K562 (cell line): Measurements from ENCODE around the gene ATXN1. TPM values are rescaled to one million over a fixed set of nuclear protein-coding genes. Genes with fewer than 3 reads are reported as not detected.

Experiments used
- BRCA1 ChIP-seq, 2 experiments: fragments of 450-650 bp in 1 of 2; sonication (generic) in 1 of 2; formaldehyde crosslinking in 1 of 2; IDR thresholded peaks; 2 replicates each; pipeline versions ENCODE4 v1.5.0 to v1.6.1; 2017 to 2020; ENCODE audit warnings: mild to moderate bottlenecking in 1 of 2, missing genetic modification reagents in 1 of 2
- CTCFL ChIP-seq: IDR thresholded peaks from 2 replicates; pipeline ENCODE4 v1.6.1; 2011; ENCODE audit warnings: borderline replicate concordance, low read depth, mild to moderate bottlenecking, moderate library complexity, low read length; ENCODE audit not compliant: insufficient read depth, poor library complexity, severe bottlenecking
- HMG20B ChIP-seq: fragments of 250-450 bp; sonication (Bioruptor Pico); IDR thresholded peaks from 2 replicates; pipeline ENCODE4 v1.5.0; 2021; ENCODE audit warnings: mild to moderate bottlenecking
- JUND ChIP-seq, 2 experiments: IDR thresholded peaks; 2 replicates in 1 of 2; 3 replicates in 1 of 2; pipeline ENCODE4 v1.6.1; 2011; ENCODE audit warnings: borderline replicate concordance in 2 of 2, low read depth in 2 of 2, low read length in 2 of 2, improper control_type of control experiment in 1 of 2, missing biosample characterization in 1 of 2, missing genetic modification characterization in 1 of 2, missing genetic modification reagents in 1 of 2
- KDM1A ChIP-seq, 2 experiments: fragments of 450-650 bp; IDR thresholded peaks; 2 replicates each; pipeline ENCODE4 v1.6.1; 2016; ENCODE audit warnings: mild to moderate bottlenecking in 2 of 2
- KDM5B ChIP-seq: fragments of 200-600 bp; sonication (generic); IDR thresholded peaks from 2 replicates; pipeline ENCODE4 v1.6.1; 2012; ENCODE audit warnings: low read depth, mild to moderate bottlenecking, moderate library complexity, low read length, control low read depth, inconsistent platforms; ENCODE audit not compliant: insufficient replicate concordance
- MCM5 ChIP-seq: fragments of 450-650 bp; IDR thresholded peaks from 2 replicates; pipeline ENCODE4 v1.6.1; 2016; ENCODE audit warnings: low read depth
- NFIC ChIP-seq: fragments of 450-650 bp; IDR thresholded peaks from 2 replicates; pipeline ENCODE4 v1.6.1; 2017; ENCODE audit warnings: mild to moderate bottlenecking, inconsistent platforms
- POLR3A ChIP-seq: IDR thresholded peaks from 2 replicates; pipeline ENCODE4 v1.6.1; 2011; ENCODE audit warnings: borderline replicate concordance, mild to moderate bottlenecking, moderate library complexity; ENCODE audit not compliant: insufficient read length, insufficient read depth; ENCODE audit errors: extremely low read depth
- PPARD ChIP-seq: fragments of 250-450 bp; sonication (Bioruptor Pico); IDR thresholded peaks from 2 replicates; pipeline ENCODE4 v1.8.0; 2022; ENCODE audit warnings: inconsistent platforms, mild to moderate bottlenecking, moderate library complexity
- YBX1 ChIP-seq: fragments of 450-650 bp; IDR thresholded peaks from 2 replicates; pipeline ENCODE4 v1.7.1; 2016; ENCODE audit warnings: mild to moderate bottlenecking
- ZFP1 ChIP-seq: fragments of 450-650 bp; formaldehyde crosslinking; IDR thresholded peaks from 2 replicates; pipeline ENCODE4 v1.4.0; 2020; ENCODE audit warnings: mild to moderate bottlenecking, mixed read lengths
- ZFP36 ChIP-seq: fragments of 150-350 bp; IDR thresholded peaks from 2 replicates; pipeline ENCODE4 v1.6.1; 2018; ENCODE audit warnings: low read length, low read depth; ENCODE audit not compliant: partially characterized antibody
- ZNF140 ChIP-seq: fragments of 250-450 bp; sonication (Bioruptor Pico); IDR thresholded peaks from 2 replicates; pipeline ENCODE4 v1.8.0; 2021; ENCODE audit warnings: moderate library complexity, mild to moderate bottlenecking, inconsistent platforms
- ZNF324 ChIP-seq: fragments of 250-450 bp; sonication (Bioruptor Pico); IDR thresholded peaks from 2 replicates; pipeline ENCODE4 v1.4.0; 2020; ENCODE audit warnings: mild to moderate bottlenecking
- ZNF609 ChIP-seq: sonication (generic); formaldehyde crosslinking; IDR thresholded peaks from 2 replicates; pipeline ENCODE4 v1.8.1; 2023; ENCODE audit warnings: missing genetic modification reagents, mild to moderate bottlenecking, borderline replicate concordance
- ZNF707 ChIP-seq: fragments of 250-450 bp; sonication (Bioruptor Pico); conservative IDR thresholded peaks from 2 replicates; pipeline ENCODE4 v1.8.0; 2022; ENCODE audit warnings: inconsistent platforms, mild to moderate bottlenecking, moderate library complexity
- polyA plus RNA-seq, 8 experiments: library from polyadenylated mRNA; depleted of rRNA in 4 of 8; stranded (reverse) in 5 of 8; unstranded in 3 of 8; fragments of >200 nt; fragmentation: Nextera tagmentation in 2 of 8; fragmentation: Illumina TruSeq in 1 of 8; extraction: Ambion mirVana in 2 of 8; extraction: Trizol in 1 of 8; gene quantifications; 2 replicates each; pipeline versions ENCODE4 v1.2.1 to v1.2.3, GENCODE V29; 2011 to 2014; ENCODE audit warnings: inconsistent platforms in 1 of 8, missing spikeins in 1 of 8
- total RNA-seq, 7 experiments: library from RNA; depleted of rRNA in 6 of 7; stranded (reverse); fragments of >200 nt in 6 of 7; fragmentation: Illumina TruSeq in 2 of 7; extraction: Trizol in 2 of 7; gene quantifications; 2 replicates each; pipeline versions ENCODE4 v1.2.1 to v1.2.3, GENCODE V29; 2011 to 2021; ENCODE audit warnings: low replicate concordance in 1 of 7

The ATXN1 gene
- total and polyA plus RNA-seq, 9 of the 15 experiments (the other 6 are each of a cell fraction or from before 2014, with no cell fraction given): under 0.01 to 1.2 (median 0.58) TPM

- TF ChIP-seq ZNF140 (CRISPR knock-in tag) (no peak), CTCFL (no peak), BRCA1 (IDR thresholded peaks at IDR 0.05) (no peak), BRCA1 (CRISPR knock-in tag; IDR thresholded peaks at IDR 0.05) (no peak), ZFP36 (no peak), ZNF609 (CRISPR knock-in tag) (no peak), PPARD (CRISPR knock-in tag) (no peak), ZFP1 (CRISPR knock-in tag) (no peak), NFIC (no peak), MCM5 (no peak), ZNF324 (CRISPR knock-in tag) (no peak), YBX1 (no peak), ZNF707 (no peak), KDM1A (IDR thresholded peaks at IDR 0.05) (peak in 1 of 2 experiments; percentile 26; a peak in 1 of 4 replicates), POLR3A (no peak), JUND (IDR thresholded peaks at IDR 0.05; ENCODE audit: borderline replicate concordance, low read depth, low read length) (peak; percentile 86), JUND (tag; IDR thresholded peaks at IDR 0.05; ENCODE audit: borderline replicate concordance, low read depth, low read length) (peak; percentile 90), HMG20B (CRISPR knock-in tag) (no peak), KDM5B (no peak)
Observed at GRCh38 chr6:16712931-16713484, 48.3 kb downstream of the ATXN1 start (continued).
